GM19351 (cell line): ENCODE results near the gene ANKRD40.

Experiments
- ATAC-seq: cut with Tn5 transposase; IDR thresholded peaks from one replicate; pipeline ENCODE4 v1.9.1; 2021; ENCODE audit warnings: mild to moderate bottlenecking, moderate library complexity; ENCODE audit not compliant: unreplicated experiment

Gene ANKRD40

GRCh38 chr17:50672831-50673551 lies 34.7 kb downstream of the ANKRD40 start:
- no peak for ATAC-seq

GRCh38 chr17:50672071-50672470 lies 35.6 kb downstream of the ANKRD40 start:
- ATAC-seq: no peak

GRCh38 chr17:50668838-50669581 lies 38.7 kb downstream of the ANKRD40 start:
- ATAC-seq: no peak

DNA sequence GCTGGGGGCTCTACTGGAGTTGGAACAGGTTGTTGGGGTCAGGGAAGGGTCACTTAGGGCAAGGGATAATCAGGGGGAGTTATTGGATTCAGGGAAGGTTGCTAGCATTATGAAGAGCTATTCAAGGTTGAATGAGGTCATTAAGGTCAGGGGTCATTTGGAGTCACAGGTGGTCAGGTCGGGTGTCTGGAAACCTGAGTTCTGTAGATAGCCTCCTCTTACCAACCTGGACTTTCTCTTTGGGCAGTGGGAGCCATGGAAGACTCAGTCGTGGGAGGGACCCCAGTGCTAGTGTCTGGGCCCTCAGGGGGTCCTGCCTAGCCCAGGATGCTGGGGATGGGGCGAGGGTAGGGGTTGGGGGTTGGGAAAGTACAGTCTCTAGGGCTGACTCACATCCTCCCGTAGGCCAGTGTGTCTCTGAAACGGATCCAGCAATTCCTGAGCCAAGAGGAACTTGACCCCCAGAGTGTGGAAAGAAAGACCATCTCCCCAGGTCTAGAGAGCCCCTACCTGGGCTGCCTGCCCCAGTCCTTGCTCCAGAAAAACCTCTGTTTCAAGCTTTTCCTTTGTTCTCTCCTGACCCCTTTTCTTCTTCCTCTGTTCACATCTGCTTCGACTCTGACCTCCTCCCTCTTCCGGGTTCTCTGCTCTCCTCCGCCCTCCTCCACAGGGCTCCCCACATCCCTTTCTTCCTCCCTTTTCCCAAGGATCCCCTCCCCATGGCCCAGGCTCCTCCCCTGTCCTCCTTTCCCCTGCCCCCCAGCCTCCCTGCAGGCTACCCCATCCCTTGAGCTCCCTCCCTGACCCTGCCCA lies 39.5 kb downstream of the ANKRD40 start:
- no peak for ATAC-seq

DNA sequence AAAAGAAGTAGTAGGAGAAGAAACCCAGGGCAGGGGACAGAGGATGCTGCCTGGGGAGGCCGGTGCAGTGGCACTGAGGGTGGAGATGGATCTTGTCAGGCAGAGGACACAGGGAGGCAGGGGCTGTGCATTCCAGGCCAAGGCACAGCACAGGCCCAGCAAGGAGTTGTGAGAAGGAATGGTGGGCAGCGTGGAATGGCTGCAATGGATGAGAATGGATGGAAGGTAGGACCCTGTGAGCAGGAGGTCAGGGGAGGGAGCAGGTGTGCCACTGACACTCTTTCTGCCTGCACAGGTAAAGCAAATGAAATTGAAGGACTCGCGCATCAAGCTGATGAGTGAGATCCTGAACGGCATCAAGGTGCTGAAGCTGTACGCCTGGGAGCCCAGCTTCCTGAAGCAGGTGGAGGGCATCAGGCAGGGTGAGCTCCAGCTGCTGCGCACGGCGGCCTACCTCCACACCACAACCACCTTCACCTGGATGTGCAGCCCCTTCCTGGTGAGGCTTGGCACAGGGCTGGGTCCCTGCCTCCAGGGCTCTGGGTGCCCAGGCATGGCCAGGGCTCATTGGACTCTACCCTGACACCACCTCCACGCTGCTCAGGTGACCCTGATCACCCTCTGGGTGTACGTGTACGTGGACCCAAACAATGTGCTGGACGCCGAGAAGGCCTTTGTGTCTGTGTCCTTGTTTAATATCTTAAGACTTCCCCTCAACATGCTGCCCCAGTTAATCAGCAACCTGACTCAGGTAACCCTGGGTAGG lies 40.3 kb downstream of the ANKRD40 start:
- no peak for ATAC-seq

DNA sequence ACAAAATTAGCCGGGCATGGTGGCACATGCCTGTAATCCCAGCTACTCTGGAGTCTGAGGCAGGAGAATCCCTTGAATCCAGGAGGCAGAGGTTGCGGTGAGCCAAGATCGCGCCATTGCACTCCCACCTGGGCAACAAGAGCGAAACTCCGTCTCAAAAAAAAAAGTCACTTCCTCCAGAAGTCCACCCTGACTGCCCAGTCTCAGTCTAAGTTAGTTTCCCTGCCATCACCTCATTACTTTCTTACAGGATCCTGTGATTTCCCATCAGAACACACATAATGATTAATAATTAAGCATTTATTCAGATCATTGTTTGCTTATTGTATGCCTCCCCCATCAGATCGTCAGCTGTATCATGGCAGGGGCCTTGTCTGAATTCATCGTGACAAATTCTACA lies 41.4 kb downstream of the ANKRD40 start:
- ATAC-seq: no peak

GRCh38 chr17:50665838-50666237 lies 41.9 kb downstream of the ANKRD40 start:
- ATAC-seq: no peak

- no peak for ATAC-seq
Observed at GRCh38 chr17:50664788-50665458, 42.8 kb downstream of the ANKRD40 start.

- no peak for ATAC-seq
Observed at GRCh38 chr17:50663812-50664374, 43.8 kb downstream of the ANKRD40 start.

GRCh38 chr17:50662632-50663225 lies 45.0 kb downstream of the ANKRD40 start:
- no peak for ATAC-seq

DNA sequence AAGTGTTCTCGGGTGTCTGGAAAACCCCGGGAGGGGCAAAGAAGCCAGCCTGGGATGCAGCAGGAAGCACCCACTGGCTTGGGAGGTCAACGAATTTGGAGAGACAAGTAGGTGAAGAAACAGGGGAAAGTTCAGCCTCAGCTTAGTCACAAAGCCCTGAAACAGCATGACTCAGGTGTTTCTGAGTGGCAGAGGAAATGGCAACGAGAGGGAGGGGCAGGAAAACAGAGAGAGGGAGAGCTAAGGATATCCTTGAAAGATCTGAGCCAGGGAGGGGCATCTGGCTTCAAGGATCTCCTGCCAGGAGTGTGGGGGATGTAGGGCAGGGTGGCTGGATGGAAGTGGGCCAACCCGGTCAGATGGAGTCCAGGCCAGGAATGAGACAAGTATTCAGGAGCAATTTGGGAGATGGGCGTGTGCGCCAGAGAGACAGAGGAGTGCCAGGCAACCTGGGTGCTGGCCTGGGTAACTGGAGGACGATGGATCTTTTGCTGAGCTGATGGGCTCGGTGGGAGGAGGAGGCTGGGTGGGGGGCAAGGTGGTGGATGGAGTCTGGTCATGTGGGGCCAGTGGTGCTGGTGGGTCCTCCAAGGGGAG lies 45.8 kb downstream of the ANKRD40 start:
- ATAC-seq: no peak

GRCh38 chr17:50661348-50661747 lies 46.4 kb downstream of the ANKRD40 start:
- ATAC-seq: no peak

DNA sequence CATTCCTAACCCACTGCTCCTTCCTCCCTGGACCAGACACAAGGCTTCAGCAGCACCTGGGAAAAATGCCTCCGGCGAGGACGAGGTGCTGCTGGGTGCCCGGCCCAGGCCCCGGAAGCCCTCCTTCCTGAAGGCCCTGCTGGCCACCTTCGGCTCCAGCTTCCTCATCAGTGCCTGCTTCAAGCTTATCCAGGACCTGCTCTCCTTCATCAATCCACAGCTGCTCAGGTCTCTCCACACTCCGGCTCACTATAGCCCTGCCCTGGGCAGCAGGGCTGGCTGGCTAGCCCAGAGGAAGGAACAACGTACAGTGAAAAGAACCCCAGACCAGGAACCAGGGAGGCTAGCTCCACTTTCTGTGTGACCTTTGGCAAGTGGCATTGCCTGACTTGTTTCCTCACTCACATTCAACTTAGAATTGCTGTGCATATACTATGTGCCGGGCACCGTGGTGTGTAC lies 46.8 kb downstream of the ANKRD40 start:
- no peak for ATAC-seq

DNA sequence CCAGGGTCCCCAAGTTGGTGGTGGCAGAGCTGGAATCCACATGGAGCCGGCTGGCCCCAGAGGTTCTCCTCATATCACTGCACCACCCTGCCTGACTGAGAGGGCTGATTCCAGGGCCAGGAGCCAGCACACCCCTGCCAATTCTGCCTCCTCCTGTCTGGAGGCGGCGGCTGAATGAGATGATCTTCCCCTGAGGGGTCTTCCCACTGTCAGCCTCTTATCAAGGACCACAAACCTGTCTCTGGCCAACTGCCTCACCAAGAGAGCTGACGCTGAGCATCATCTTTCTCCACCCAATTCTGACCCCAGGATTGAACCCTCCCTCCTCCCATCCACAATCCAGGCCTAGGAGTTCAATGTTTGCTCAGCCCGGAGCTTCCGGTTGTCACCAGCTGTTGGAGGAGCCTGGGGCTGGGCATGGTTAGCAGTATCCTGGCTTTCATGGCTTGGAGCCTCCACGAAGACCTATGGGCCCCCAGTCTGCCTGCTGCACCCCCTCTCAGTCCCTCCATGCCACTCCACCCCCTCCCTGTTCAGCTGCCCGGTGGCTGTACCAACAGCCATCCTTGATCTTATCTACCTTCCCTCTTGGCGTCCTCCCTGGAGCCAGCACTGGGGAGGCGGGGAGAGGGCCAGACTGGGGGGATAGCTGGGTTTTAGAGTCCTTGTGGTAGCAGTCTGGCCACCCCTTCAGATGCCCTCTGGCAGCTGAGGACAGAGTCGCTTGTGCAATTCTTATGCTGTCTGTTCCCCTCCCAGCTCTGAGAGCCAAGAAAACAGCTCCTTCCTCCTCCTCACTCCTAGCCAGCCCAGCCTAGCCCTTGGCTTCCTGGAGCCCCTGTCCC lies 47.5 kb downstream of the ANKRD40 start:
- ATAC-seq: no peak

DNA sequence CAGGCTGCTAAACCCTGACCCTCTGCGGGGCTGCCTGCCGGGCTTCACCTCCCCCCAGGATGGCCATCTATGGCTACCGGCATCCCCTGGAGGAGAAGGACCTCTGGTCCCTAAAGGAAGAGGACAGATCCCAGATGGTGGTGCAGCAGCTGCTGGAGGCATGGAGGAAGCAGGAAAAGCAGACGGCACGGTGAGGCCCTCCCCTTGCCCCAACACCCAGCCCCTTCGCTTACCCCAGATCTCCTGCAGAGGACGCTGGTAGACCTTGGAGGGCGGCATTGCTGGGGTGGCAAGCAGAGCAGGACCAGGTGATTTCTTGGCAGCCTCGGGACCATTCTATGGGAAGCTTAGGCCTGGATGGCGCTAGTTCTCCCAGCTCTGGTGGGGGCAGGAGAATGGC lies 48.5 kb downstream of the ANKRD40 start:
- no peak for ATAC-seq

- no peak for ATAC-seq
Observed at GRCh38 chr17:50658616-50659015, 49.1 kb downstream of the ANKRD40 start.

GRCh38 chr17:50657627-50658026 lies 50.1 kb downstream of the ANKRD40 start:
- no peak for ATAC-seq

GRCh38 chr17:50657054-50657453 lies 50.7 kb downstream of the ANKRD40 start:
- no peak for ATAC-seq
